ENCODE data around the gene RPS19BP1. TPM values are rescaled to one million over a fixed set of nuclear protein-coding genes. Genes with fewer than 3 reads are reported as not detected.
A peak's percentile ranks its signal among the peaks of the same experiment; 100 is the strongest.
"Not testable (repeated sequence)": the region's sequence is repeated elsewhere in the genome, so short reads cannot be mapped to it uniquely, and the experiment has no call there.

The RPS19BP1 gene
- total RNA-seq, 1 donor from 2014 or later = 40.7 TPM

DNA sequence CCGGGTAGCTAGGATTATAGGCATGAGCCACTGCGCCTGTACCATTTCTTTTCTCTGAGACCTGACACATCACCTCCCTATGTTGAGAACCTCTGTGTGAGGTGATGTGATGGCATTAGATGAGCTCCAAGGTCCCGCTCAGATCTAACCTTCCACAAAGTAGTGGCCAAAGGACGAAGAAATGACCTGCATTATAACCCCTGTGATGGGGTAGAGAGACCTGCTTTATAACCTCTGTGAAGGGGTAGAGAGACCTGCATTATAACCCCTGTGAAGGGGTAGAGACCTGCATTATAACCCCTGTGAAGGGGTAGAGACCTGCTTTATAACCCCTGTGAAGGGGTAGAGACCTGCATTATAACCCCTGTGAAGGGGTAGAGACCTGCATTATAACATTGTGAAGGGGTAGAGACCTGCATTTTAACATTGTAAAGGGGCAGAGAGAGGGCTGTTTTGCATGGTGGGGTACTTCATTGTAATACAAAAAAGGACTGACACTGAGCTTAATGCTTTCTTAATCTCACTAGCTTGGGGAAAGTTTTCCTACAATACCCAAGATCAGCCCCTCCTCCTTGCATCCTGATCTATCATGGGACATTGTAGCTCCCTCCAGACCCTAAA, 21.9 kb downstream of the RPS19BP1 start:
- ATAC-seq = no peak

GRCh38 chr22:39508393-39508792, 24.2 kb downstream of the RPS19BP1 start:
- no peak for ATAC-seq

- ATAC-seq = not testable (repeated sequence)
Observed at GRCh38 chr22:39507021-39507420, 25.5 kb downstream of the RPS19BP1 start.

DNA sequence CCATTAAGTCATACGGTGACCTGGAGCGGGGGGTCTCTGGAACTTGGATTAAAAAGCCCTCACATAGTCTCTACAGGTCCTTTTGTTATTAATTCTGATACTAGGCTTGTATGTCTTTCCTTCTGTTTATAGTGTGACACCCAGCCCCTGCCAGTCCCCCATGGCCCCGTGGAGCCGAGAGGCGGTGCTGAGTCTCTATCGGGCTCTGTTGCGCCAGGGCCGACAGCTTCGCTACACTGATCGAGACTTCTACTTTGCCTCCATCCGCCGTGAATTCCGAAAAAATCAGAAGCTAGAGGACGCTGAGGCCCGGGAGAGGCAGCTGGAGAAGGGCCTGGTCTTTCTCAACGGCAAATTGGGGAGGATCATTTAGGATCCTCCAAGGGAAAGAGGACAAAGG, 28.5 kb downstream of the RPS19BP1 start:
- ATAC-seq = no peak

- ATAC-seq = no peak
Observed at GRCh38 chr22:39503630-39504029, 28.9 kb downstream of the RPS19BP1 start.

- no peak for ATAC-seq
Observed at GRCh38 chr22:39502789-39503409, 29.6 kb downstream of the RPS19BP1 start.

DNA sequence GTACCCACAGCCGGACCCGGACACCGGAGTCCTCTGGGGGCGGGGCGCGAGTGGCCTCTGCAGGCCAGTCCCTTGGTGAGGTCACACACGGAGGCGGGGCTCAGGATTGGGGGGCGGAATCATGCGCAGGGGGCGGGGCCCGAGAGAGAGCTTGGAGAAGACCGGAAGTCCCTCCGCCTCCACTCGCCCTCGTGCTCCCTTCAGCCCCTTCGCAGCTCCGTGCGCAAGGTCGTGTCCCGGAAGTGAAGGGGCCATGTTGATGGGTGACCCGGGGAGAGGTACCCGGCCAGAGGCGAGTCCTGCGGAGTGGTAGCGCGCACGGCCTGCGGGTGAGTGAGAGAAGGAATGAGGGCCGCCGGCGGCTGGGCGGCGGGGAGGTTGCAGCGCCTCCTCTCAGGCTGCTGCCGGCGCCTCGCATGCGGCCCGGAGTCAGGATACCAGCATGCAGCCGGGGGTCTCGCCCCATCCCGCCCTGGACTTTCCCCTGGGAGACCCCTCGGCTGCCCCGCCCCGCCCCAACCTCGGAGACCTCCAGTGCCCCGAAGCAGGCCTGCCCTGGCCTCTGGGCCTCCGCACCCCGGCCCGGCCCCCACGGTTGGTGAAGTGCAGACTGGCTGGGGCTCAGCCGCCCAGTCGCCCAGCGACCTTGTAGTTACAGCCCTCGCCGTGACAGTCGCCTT, 30.3 kb downstream of the RPS19BP1 start, which contains the start of gene MIEF1:
TSS of gene MIEF1 (plus strand) at position 182 of the 680 bp plus-strand sequence. CDS start 9,005 bp downstream, outside the sequence.
- peak; percentile 95 for ATAC-seq

DNA sequence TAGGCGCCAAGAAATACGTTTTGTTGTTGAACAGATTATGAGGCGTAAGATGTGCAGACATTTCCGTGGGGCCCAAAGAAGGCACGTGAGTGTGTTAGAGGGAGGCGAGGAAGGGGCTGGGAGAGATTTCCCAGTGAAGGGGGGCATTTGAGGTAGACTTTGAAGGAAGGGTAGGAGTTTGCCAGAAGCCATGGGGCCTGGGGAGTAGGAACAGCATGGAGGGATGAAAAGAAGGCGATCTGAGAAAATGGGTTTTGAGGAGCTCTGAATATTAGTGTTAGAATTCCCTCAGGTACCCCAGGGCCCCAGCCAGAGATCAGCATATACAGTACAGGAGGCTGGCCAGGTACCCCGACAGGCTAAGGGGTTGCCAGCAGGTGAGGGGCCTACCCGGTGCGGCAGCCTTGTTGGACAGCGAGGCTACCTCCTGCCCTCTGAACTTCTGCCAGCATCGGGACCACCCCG, 30.9 kb downstream of the RPS19BP1 start:
- no peak for ATAC-seq

DNA sequence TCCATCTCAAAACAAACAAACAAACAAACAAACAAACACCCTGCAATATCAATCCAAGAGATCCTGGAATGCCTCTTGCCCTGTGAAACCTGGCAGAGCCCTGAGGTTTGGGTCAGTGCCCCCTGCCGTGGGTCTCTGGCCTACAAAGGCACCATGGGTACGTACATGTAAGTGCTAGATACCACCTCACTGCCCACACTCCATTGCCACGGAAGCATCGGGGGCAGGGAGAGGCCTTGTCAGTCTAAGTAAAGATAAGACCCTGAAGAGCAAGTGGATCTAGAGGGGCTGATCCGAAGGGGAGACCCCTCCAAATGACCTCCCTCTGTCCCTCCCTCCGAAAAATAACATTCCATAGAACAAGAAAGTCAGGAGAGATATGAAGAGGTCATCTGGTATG, 32.4 kb downstream of the RPS19BP1 start:
- no peak for ATAC-seq

DNA sequence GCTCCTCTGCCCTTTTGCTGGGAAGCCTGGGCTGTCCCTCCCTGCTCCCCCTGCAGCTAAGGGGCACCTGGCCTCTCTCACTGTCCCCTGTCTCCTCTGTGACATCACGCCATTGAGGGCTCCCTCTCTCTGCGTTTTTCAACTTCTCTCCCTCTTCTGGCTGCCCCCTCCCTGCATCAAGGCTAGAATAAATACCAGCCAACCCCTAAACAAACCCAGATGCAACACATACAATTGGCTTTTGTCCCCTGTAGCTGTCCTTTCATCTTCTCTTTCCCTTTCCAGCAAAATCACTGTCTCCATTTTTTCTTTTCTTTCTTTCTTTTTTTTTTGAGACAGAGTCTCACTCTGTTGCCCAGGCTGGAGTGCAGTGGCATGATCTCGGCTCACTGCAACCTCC, 33.7 kb downstream of the RPS19BP1 start:
- no peak for ATAC-seq

- no peak for ATAC-seq
Observed at GRCh38 chr22:39498368-39498767, 34.2 kb downstream of the RPS19BP1 start.

DNA sequence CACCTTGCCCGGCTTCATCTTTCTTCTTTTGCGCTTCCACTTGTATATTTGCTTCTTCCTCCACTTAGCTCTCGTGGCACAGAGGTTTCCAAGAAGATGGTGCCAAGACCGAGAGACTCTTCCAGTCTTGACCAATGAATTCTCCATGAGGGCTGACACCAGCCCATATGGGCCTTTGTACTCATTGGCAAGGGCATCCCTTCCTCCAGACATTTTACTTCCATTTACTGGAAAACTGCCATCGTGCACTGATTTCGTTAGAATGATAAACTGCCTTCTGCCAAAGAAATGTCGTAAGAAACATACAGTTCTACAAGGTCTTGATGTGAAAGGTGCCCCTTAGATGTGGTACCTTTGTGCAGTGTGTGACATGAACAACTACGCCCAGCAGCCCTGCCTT, 35.1 kb downstream of the RPS19BP1 start:
- ATAC-seq = no peak

GRCh38 chr22:39496131-39496838, 36.3 kb downstream of the RPS19BP1 start:
- ATAC-seq = peak; percentile 49

GRCh38 chr22:39494471-39495120, 38.0 kb downstream of the RPS19BP1 start:
- ATAC-seq = no peak

- no peak for ATAC-seq
Observed at GRCh38 chr22:39493759-39494158, 38.8 kb downstream of the RPS19BP1 start.

- ATAC-seq = no peak
Observed at GRCh38 chr22:39492186-39492585, 40.4 kb downstream of the RPS19BP1 start.

GRCh38 chr22:39491696-39492095, 40.9 kb downstream of the RPS19BP1 start:
- ATAC-seq = no peak

DNA sequence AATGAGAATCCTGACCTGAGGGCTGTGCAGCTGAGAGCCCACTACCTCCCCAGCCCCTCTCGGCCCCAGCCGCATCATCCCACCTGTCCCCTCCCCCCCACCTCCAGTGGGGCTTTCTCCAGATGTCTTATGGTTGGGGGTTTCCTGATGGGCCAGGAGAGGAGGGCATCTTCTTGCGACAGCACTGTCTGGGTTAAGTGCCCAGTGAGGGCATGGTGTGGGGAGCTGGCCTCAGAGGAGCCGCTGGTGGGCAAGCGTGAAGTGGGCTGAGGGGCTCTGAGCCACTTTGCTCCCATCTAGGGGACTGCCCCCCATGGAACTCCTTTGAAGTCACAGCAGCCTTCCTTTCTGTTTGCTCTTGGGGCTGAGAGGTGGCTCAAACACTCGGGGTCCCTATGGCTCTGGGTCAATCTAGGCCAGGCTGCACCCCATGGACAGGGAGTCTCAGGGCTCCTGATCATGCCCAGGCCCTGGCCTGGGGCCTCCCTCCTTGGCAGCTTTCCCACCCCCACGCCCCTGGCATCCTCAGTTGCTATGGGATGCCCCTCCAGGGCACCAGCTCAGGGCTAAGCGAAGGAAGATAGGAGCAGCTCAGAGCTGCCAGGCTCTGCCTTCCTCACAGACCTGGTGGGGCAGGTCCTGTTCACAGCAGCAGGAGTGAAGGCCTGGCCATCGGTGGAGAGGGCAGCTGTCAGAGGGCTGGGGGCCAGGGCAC, 41.4 kb downstream of the RPS19BP1 start:
- ATAC-seq = no peak

DNA sequence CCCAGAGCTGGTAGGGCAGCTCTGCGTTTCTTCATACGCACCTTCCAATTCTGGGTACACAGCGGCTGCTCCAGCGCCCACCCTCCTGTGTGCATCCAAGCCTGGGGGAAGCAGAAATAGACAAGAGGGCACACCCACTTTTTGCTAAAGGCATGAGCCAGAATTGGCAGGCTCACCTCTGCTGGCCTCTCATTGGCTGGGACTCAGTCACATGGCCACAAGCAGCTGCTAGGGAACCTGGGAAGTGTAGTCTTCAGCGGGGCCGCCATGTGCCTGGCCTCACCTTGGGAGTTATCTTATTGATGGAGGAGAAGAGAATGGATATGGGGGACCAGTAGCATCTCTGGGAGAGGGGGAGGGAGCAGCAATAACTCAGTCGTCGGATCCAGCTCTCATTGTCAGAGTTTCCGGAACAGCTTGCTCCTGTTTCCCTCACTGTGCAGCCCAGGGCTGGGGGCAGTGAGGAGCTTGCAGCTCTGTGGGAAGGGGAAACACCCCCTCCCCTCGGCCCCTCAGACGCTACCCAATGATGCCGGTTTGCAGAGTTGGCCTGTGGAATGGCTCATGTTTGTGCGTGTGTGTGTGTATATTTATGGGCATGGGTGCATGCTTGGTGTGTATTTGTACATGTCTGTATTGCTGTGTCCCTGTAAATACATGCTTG, 42.3 kb downstream of the RPS19BP1 start:
- ATAC-seq = peak; percentile 90

GRCh38 chr22:39489094-39490068, 43.2 kb downstream of the RPS19BP1 start:
- no peak for ATAC-seq

All from esophagus mucosa (tissue), 1 donor.